HepG2 (cell line): ENCODE results near the gene MFSD11. TPM values are rescaled to one million over a fixed set of nuclear protein-coding genes. Genes with fewer than 3 reads are reported as not detected.

Experiments
- CENPX ChIP-seq: sonication (generic); formaldehyde crosslinking; IDR thresholded peaks from 2 replicates; pipeline ENCODE4 v1.9.0; 2021; ENCODE audit warnings: mild to moderate bottlenecking, missing genetic modification reagents, moderate library complexity
- HNF4G ChIP-seq, 2 experiments: sonication (generic) in 1 of 2; formaldehyde crosslinking in 1 of 2; IDR thresholded peaks; 2 replicates each; pipeline versions ENCODE4 v1.4.0 to v1.6.1; 2011 to 2020; ENCODE audit warnings: borderline replicate concordance in 2 of 2, low read depth in 2 of 2, mild to moderate bottlenecking in 2 of 2, low read length in 1 of 2, missing genetic modification reagents in 1 of 2, moderate library complexity in 1 of 2
- HNRNPL ChIP-seq: fragments of 200-400 bp; formaldehyde crosslinking; IDR thresholded peaks from 2 replicates; pipeline ENCODE4 v1.6.1; 2017; ENCODE audit warnings: mild to moderate bottlenecking, low read depth, low read length
- MEF2D ChIP-seq: sonication (generic); formaldehyde crosslinking; IDR thresholded peaks from 2 replicates; pipeline ENCODE4 v1.5.1; 2020; ENCODE audit warnings: mild to moderate bottlenecking, missing genetic modification reagents
- POLR2AphosphoS5 ChIP-seq: IDR thresholded peaks from 2 replicates; pipeline ENCODE4 v1.6.1; 2012; ENCODE audit warnings: low read depth, low read length
- RFX5 ChIP-seq: IDR thresholded peaks from 2 replicates; pipeline ENCODE4 v1.6.1; 2011; ENCODE audit warnings: low read depth, low read length, improper control_type of control experiment
- SALL2 ChIP-seq: sonication (generic); formaldehyde crosslinking; IDR thresholded peaks from 2 replicates; pipeline ENCODE4 v1.8.1; 2023; ENCODE audit warnings: mild to moderate bottlenecking, missing genetic modification reagents, inconsistent platforms
- SETDB1 ChIP-seq: sonication (generic); formaldehyde crosslinking; IDR thresholded peaks from 2 replicates; pipeline ENCODE4 v1.5.1; 2020; ENCODE audit warnings: missing genetic modification reagents, mild to moderate bottlenecking, borderline replicate concordance
- SKIL ChIP-seq: sonication (generic); formaldehyde crosslinking; IDR thresholded peaks from 2 replicates; pipeline ENCODE4 v1.8.0; 2022; ENCODE audit warnings: missing genetic modification reagents, mild to moderate bottlenecking, moderate library complexity, borderline replicate concordance
- SP5 ChIP-seq: IDR thresholded peaks from 2 replicates; pipeline ENCODE4 v1.6.1; 2016; ENCODE audit warnings: low read depth, borderline replicate concordance
- TBP ChIP-seq: sonication (generic); formaldehyde crosslinking; IDR thresholded peaks from 2 replicates; pipeline ENCODE4 v1.5.0; 2020; ENCODE audit warnings: missing genetic modification reagents
- TEF ChIP-seq: sonication (generic); formaldehyde crosslinking; IDR thresholded peaks from 2 replicates; pipeline ENCODE4 v1.5.0; 2020; ENCODE audit warnings: missing genetic modification reagents
- TFE3 ChIP-seq: IDR thresholded peaks from 2 replicates; pipeline ENCODE4 v1.6.1; 2016
- YY1 ChIP-seq: IDR thresholded peaks from 2 replicates; pipeline ENCODE4 v1.6.1; 2011; ENCODE audit warnings: low read length, low read depth, moderate library complexity, mild to moderate bottlenecking; ENCODE audit not compliant: insufficient read depth, insufficient replicate concordance
- ZBED4 ChIP-seq: sonication (generic); formaldehyde crosslinking; IDR thresholded peaks from 2 replicates; pipeline ENCODE4 v1.4.0; 2020; ENCODE audit warnings: missing genetic modification reagents, borderline replicate concordance
- ZBTB37 ChIP-seq: sonication (generic); formaldehyde crosslinking; IDR thresholded peaks from 2 replicates; pipeline ENCODE4 v1.4.0; 2020; ENCODE audit warnings: mild to moderate bottlenecking, missing genetic modification reagents
- ZNF607 ChIP-seq: sonication (generic); formaldehyde crosslinking; IDR thresholded peaks from 2 replicates; pipeline ENCODE4 v1.5.1; 2020; ENCODE audit warnings: missing genetic modification reagents, mild to moderate bottlenecking, borderline replicate concordance
- ZNF850 ChIP-seq: sonication (generic); formaldehyde crosslinking; conservative IDR thresholded peaks from 2 replicates; pipeline ENCODE4 v1.9.0; 2021; ENCODE audit warnings: mild to moderate bottlenecking, missing genetic modification reagents
- ZNF883 ChIP-seq: sonication (generic); formaldehyde crosslinking; IDR thresholded peaks from 2 replicates; pipeline ENCODE4 v1.5.1; 2020; ENCODE audit warnings: mild to moderate bottlenecking, missing genetic modification reagents; ENCODE audit errors: not compliant biosample characterization
- polyA plus RNA-seq, 8 experiments: library from polyadenylated mRNA; depleted of rRNA in 3 of 8; stranded (reverse) in 7 of 8; unstranded in 1 of 8; fragments of >200 nt; fragmentation: Illumina TruSeq in 4 of 8; extraction: Trizol in 4 of 8; gene quantifications; 2 replicates each; pipeline versions ENCODE4 v1.2.1 to v1.2.3, GENCODE V29; 2011 to 2016; ENCODE audit warnings: low read depth in 4 of 8, missing spikeins in 1 of 8, mixed read lengths in 1 of 8; ENCODE audit not compliant: insufficient read depth in 1 of 8
- total RNA-seq, 5 experiments: library from RNA; depleted of rRNA; stranded (reverse); fragments of >200 nt; fragmentation: Illumina TruSeq; extraction: Trizol; gene quantifications; 2 replicates each; pipeline ENCODE4 v1.2.3, GENCODE V29; 2016; ENCODE audit warnings: low read depth in 1 of 5

The MFSD11 gene
- total and polyA plus RNA-seq, 2 of the 13 experiments (the other 11 are each of a cell fraction or from before 2014, with no cell fraction given) = 26.1 to 36.3 TPM

- TF ChIP-seq ZBED4 (CRISPR knock-in tag) = 0 out of 2 replicates have a peak, but pooled peaks have one; percentile 16
- TF ChIP-seq TBP = no peak
- peak; percentile 27; the same call in 1 of the 2 replicates for TF ChIP-seq TFE3 (CRISPR knock-in tag)
- no peak for TF ChIP-seq MEF2D (CRISPR knock-in tag)
- TF ChIP-seq ZNF607 (CRISPR knock-in tag) = 0 out of 2 replicates have a peak, but pooled peaks have one; percentile 33
- 0 out of 2 replicates have a peak, but pooled peaks have one; percentile 31 for TF ChIP-seq SALL2 (CRISPR knock-in tag)
- TF ChIP-seq RFX5 = no peak
- TF ChIP-seq POLR2AphosphoS5 = peak; percentile 28; the same call in 1 of the 2 replicates
- no peak for TF ChIP-seq ZNF883 (CRISPR knock-in tag)
- TF ChIP-seq SKIL (CRISPR knock-in tag) = peak; percentile 66; the same call in 1 of the 2 replicates
- no peak for TF ChIP-seq ZNF850 (CRISPR knock-in tag)
- TF ChIP-seq YY1 = no peak
- TF ChIP-seq ZBTB37 = no peak
- no peak for TF ChIP-seq TEF (CRISPR knock-in tag)
- 0 out of 2 replicates have a peak, but pooled peaks have one; percentile 30 for TF ChIP-seq SP5 (CRISPR knock-in tag)
- peak; percentile 68 for TF ChIP-seq HNF4G (IDR thresholded peaks at IDR 0.05; ENCODE audit: borderline replicate concordance, low read depth, low read length)
- peak; percentile 40; the same call in 1 of the 2 replicates for TF ChIP-seq HNF4G (CRISPR knock-in tag; IDR thresholded peaks at IDR 0.05; ENCODE audit: borderline replicate concordance, low read depth)
- TF ChIP-seq CENPX (CRISPR knock-in tag) = no peak
- 0 out of 2 replicates have a peak, but pooled peaks have one; percentile 26 for TF ChIP-seq HNRNPL
- no peak for TF ChIP-seq SETDB1
Observed at GRCh38 chr17:76701471-76701967, 36.4 kb upstream of the MFSD11 start (continued).
